ENCODE data around the gene PBRM1.

Gene PBRM1

DNA sequence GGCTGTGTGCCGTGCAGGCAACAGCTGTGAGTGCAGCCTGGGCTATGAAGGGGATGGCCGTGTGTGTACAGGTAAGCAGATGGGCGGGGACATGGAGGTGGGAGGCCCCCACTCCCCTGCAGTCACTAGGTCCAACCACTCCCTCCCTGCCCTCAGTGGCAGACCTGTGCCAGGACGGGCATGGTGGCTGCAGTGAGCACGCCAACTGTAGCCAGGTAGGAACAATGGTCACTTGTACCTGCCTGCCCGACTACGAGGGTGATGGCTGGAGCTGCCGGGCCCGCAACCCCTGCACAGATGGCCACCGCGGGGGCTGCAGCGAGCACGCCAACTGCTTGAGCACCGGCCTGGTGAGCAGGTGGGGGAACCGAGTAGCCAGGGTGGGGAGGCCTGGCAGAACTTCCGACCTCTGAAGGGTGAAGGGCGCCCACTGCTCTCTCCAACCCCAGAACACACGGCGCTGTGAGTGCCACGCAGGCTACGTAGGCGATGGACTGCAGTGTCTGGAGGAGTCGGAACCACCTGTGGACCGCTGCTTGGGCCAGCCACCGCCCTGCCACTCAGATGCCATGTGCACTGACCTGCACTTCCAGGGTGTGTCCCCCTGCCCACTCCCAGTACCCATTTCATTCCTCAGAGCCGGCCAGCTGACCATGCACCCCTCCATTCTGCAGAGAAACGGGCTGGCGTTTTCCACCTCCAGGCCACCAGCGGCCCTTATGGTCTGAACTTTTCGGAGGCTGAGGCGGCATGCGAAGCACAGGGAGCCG, 163.6 kb downstream of the PBRM1 start:
- no peak for DNase-seq

DNA sequence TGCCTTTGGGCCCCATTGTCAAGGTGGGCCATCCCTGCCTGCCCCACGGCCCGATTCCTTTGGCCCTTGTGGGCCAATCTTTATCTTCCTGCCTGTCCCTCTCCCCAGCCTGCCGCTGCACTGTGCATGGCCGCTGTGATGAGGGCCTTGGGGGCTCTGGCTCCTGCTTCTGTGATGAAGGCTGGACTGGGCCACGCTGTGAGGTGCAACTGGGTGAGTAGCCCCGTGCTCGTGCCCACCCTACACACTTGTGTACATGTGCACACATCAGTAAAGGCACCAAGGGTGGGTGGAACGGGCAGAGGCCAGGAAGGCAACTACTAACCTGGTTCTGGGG, 164.3 kb downstream of the PBRM1 start:
- DNase-seq: no peak

DNA sequence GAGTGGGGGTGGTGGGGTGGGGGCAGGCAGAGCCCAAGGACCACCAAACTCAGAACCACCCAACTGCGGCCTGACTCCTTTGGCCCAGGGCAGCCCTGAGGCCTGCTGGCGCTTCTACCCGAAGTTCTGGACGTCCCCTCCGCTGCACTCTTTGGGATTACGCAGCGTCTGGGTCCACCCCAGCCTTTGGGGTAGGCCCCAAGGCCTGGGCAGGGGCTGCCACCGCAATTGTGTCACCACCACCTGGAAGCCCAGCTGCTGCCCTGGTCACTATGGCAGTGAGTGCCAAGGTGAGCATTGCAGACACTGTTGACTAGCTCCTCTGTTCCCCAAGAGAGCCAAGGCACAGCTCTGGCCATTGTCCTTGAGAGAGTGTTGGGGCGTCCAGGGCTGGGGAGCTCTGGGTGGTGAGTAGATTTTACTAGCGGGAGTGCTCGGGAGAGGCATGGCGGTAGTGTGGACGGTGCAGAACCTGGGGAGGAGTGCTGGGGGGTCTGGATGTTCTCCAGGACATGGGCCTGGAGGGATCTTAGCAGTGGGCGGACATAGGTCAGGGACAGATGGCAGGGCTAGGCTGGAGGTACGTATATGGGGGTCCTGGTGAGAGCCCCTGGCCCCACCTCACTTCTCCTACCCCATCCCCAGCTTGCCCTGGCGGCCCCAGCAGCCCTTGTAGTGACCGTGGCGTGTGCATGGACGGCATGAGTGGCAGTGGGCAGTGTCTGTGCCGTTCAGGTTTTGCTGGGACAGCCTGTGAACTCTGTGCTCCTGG, 164.8 kb downstream of the PBRM1 start:
- no peak for DNase-seq

DNA sequence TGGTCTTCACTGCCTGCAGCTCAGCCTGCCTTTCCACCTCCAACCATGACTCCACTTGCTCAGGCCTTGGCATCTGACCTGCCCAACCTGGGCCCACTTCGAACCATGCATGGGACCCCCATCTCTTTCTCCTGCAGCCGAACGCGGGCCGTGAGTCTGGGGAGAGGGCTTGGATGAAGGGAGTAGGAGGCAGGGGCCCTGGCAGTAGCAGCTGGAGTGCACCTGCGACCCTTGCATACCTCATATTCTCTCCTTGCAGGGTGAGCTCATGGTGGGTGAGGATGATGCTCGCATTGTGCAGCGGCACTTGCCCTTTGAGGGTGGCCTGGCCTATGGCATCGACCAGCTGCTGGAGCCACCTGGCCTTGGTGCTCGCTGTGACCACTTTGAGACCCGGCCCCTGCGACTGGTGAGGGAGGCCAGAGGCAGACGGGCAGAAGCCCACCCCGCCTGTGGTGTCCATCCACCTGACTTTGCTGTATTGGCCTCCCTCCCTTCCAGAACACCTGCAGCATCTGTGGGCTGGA, 165.5 kb downstream of the PBRM1 start:
- DNase-seq: no peak

DNA sequence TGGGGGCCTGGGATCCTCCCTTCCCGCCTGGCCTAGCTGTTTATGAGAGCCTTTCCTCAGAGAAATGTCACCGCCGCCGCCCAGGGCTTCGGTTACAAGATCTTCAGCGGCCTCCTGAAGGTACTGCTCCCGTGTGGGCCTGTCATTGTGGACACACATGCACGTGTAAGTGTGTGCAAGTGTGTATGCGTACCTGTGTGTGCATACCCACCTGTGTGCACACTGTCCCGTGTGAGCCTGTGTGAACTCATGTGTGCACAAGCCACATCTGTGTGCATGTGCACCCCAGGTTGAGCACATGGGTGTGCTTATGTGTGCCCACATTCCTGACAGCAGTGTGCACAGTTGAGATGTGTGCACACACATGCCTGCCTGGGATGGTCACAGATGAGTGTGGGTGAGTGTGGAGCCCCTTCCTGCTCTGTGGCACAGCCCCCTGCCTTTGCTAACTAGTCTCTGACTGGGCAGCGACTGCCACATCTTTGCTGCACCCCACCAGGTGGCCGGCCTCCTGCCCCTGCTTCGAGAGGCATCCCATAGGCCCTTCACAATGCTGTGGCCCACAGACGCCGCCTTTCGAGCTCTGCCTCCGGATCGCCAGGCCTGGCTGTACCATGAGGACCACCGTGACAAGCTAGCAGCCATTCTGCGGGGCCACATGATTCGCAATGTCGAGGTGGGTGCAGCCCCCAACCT, 166.1 kb downstream of the PBRM1 start:
- DNase-seq: no peak

DNA sequence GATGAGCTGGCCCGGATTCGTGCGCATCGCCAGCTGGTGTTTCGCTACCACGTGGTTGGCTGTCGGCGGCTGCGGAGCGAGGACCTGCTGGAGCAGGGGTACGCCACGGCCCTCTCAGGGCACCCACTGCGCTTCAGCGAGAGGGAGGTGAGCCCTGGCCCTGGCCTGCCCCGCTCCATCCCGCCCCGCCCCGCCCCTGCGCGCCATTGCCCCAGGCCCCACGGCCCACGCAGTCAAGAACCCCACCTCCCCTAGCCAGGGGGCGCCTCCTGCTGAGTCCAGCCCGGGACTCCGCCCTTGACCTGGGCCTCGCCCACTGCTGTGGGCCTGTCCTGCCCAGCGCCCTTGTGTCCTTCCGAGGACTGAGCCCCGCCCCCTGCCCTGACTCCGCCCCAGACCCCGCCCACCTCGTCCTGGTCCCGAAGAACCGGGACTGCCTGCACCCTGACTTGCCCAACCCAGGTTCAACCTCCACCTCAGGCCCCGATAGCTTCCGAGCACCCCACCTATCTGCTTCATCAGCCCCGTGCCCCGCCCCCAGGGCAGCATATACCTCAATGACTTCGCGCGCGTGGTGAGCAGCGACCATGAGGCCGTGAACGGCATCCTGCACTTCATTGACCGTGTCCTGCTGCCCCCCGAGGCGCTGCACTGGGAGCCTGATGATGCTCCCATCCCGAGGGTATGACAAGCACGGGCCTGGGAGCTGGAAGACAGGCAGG, 166.8 kb downstream of the PBRM1 start:
- DNase-seq: no peak

DNA sequence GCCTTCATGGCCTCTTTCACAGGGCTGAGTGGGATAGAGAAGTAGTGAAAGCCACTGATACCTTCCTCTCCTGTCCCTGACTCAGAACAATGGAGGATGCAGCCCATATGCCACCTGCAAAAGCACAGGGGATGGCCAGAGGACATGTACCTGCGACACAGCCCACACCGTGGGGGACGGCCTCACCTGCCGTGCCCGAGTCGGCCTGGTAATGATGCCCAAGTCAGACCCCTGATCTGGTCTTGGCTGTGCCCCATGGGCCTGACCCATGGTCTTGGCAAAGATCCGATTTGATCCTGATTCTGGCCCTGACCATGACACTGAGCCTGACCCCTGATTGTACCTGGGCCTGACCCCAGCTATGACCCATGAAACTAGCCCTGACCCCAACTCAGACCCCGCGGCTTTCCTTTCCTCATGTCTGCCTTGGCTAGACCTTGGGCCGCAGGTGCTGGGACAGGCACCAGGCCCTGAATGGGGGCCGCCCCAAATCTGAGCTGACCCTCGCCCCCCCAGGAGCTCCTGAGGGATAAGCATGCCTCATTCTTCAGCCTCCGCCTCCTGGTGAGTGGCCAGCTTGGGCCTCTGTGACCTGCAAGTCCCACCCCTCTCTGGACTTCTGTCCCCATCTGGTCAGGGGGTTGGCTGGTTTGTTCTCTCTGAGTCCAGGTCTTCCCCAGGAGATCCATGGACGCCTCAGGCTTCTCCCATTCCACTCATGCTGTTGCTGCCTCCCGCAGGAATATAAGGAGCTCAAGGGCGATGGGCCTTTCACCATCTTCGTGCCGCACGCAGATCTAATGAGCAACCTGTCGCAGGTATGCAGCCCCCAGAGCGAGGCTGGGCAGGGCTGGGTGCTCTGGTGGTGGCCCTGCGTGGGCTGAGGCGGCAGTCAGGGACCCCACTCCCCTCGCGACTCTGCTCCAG, 167.7 kb downstream of the PBRM1 start:
- no peak for DNase-seq

DNA sequence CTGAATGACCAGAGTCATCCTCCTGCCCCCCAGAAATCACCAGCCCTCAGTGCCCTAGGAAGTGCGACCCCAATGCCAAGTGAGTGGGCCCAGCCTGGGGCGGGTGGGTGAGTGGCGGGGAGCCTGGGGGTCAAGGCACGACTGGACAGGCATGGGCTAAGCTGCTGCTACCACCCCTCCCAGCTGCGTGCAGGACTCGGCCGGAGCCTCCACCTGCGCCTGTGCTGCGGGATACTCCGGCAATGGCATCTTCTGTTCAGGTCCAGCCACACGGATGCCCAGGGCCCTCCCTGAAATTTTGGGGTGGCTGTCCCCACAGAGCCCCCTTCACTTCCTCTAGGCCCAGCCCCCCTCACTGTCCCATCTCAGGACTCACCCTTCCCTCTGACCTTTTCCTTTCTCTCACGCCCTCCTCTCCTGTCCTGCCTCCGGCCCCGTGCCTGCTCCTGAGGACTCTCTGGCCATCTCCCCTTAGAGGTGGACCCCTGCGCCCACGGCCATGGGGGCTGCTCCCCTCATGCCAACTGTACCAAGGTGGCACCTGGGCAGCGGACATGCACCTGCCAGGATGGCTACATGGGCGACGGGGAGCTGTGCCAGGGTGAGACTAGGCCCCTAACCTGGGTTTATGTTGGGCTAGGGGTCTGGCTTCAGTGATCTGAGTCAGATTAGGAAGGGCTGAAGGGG, 169.1 kb downstream of the PBRM1 start:
- DNase-seq: no peak

DNA sequence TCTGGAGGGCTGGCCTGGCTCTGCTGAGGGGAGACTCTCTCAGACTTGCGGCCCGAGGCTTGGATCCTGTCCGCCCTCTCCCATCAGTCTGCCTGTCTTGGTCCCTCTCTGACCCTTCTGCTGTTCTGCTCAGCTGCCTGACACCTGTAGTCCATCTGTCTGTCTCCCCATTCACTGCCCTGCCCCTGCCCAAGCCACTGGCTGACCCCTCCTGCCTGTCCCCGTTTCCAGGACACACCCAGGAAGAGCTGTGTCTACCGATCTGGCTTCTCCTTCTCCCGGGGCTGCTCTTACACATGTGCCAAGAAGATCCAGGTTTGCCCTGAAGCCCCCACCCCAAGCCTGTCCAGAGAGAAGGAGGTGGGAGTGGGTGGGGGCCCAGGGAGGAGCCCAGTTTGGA, 170.5 kb downstream of the PBRM1 start:
- no peak for DNase-seq

DNA sequence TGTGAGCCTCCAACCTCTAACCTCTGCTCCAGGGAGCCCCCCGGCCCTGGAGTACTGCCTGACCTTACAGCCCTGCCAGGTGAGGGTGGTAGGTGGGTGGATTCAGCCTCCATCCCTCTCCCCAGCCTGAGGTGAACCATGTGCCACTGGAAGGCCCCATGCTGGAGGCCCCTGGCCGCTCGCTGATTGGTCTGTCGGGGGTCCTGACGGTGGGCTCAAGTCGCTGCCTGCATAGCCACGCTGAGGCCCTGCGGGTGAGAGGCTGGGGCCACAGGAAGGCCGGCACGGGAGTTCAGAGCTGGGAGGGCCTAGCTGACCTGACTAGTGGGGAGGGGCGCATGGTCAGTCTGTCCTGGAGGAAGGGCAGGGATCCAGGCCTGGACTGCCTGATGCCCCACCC, 171.1 kb downstream of the PBRM1 start:
- DNase-seq: no peak

DNA sequence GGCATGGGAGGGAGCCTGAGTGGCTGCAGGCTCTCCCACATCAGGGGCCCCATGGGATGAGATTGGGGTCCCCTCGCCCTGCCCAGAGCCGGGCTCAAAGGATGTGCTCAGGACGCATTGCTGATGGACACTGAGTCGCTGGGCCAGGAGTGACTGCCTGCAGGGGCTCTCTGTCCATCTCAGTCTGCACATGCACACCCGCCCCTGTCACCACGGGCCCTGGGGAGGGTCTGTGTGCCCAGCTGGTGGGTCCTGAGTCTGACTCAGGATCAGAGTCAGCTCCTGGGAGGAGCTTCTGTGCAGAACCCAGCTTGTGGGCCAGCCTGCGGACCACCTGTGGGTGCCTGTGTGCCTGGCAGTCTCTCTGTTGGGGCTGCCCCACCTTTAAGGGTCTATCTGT, 172.4 kb downstream of the PBRM1 start:
- no peak for DNase-seq

DNA sequence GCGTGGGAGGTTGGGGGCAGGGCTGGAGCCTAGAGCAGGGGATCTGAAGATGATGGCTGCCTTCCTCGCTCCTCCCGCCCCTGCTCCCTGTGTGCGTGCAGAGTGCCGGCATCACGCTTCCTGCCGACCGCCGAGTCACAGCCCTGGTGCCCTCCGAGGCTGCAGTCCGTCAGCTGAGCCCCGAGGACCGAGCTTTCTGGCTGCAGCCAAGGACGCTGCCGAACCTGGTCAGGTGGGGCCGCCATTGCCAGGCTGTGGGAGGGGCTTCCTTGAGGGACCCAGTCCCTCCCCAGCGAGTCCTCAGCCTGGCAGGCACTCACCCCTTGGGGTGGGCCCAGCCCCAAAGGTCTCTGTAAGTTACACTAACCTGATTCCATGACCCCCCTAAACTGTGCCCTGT, 173.0 kb downstream of the PBRM1 start:
- DNase-seq: no peak

DNA sequence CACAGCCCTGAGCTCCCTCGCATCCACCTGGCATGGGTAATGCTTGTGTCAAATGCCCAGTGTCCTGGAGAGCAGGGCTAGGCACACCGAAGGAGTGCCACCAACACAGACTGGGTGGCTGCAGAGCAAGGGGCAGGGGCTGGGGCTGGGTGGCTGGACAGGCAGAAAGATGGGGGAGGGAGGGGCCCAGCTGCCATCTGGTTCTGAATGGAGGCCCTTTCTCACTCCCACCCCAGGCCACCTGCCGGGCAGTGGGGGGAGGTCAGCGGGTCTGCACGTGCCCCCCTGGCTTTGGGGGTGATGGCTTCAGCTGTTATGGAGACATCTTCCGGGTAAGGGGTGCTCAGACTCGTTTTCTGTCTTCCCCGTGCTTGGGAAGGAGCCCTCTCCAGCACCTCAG, 173.6 kb downstream of the PBRM1 start:
- no peak for DNase-seq

DNA sequence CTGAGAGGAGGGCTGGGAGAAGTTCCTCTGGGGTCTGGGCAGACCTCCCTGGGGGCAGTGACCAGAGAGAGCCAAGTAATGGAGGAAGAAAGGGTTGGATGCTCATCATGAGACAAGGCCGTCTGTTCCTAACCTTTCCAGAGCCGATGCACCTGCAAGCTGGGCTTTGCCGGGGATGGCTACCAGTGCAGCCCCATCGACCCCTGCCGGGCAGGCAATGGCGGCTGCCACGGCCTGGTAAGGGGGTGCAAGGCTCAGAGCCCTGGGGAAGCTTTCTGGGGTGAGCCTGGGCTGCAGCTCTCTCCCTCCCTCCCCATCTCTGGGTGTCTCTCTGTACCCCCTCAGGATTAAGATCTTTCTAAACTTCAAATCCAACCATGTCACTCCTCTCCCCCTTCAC, 174.2 kb downstream of the PBRM1 start:
- DNase-seq: no peak

DNA sequence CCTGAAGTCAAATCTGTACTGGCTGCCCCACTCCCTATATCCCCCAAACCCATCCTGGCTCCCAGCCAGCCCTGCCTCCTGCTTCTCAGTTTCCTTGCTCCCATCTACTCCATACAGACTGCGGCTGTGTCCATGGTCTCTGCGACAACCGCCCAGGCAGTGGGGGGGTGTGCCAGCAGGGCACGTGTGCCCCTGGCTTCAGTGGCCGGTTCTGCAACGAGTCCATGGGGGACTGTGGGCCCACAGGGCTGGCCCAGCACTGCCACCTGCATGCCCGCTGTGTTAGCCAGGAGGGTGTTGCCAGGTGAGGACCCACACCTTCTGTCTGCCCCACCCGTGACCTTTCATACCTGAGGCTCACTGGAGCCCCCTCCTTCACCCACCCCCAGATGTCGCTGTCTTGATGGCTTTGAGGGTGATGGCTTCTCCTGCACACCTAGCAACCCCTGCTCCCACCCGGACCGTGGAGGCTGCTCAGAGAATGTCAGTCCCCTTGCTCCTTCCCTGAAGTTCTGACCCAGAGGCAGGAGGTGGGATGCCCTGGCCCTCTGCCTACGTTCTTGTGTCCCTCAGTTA, 175.9 kb downstream of the PBRM1 start:
- no peak for DNase-seq

DNA sequence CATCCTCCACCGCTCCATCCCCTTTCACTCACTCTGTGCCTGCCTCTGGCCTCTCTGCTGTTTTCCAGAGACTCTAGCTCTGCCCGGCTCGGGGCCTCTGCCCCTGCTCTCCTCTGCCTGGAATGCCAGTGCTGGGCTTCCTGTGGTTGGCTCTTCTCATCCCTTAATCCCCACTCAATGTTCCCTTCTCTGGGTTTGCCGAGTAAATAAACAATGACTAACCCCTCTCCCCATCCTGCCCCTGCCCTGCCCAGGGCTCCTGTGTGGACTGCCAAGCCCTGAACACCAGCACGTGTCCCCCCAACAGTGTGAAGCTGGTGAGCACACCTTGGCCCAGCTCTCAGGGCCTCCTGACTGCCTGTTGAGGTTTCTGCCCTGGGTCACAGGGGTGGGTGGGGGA, 178.4 kb downstream of the PBRM1 start:
- no peak for DNase-seq

DNA sequence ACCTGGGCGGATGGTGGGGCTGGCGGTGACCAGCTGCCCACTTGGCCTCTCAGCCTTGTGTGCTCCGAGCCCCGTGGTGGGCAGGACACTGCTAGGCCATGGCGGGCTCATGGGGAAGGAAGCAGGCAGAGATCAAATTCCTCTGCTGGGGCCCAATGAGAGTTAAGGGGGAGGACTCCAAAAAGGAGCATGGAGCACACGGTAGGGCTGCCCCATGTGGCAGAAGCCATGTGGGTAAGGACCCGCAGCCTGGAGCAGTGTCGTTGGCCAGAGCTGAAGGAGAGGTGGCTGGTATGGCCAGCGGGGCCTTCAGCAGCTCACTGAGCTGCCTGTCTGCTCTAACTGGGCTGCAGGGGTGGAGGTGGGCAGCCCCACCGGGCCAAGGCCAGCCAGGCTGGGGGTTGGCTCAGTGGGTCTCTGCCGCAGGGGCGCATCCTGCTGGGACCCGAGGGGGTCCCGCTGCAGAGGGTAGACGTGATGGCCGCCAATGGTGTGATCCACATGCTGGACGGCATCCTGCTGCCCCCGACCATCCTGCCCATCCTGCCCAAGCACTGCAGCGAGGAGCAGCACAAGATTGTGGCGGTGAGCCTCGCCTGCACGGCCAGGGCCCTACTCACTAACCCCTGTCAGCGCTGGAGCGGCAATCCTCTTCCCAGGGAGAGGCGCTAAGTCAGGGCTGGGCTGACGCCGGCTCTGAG, 179.3 kb downstream of the PBRM1 start:
- no peak for DNase-seq

DNA sequence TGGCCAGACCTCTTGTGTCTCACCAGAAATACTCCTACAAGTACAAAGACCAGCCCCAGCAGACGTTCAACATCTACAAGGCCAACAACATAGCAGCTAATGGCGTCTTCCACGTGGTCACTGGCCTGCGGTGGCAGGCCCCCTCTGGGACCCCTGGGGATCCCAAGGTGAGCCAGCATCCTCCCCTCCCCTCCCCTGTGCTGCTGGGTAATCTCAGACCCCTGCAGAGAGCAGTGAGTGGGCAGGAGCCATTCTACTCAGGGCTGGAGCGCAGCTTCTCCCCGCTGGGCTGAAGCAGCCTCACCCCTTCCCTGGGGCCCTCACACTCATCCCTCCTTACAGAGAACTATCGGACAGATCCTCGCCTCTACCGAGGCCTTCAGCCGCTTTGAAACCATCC, 180.7 kb downstream of the PBRM1 start:
- no peak for DNase-seq

DNA sequence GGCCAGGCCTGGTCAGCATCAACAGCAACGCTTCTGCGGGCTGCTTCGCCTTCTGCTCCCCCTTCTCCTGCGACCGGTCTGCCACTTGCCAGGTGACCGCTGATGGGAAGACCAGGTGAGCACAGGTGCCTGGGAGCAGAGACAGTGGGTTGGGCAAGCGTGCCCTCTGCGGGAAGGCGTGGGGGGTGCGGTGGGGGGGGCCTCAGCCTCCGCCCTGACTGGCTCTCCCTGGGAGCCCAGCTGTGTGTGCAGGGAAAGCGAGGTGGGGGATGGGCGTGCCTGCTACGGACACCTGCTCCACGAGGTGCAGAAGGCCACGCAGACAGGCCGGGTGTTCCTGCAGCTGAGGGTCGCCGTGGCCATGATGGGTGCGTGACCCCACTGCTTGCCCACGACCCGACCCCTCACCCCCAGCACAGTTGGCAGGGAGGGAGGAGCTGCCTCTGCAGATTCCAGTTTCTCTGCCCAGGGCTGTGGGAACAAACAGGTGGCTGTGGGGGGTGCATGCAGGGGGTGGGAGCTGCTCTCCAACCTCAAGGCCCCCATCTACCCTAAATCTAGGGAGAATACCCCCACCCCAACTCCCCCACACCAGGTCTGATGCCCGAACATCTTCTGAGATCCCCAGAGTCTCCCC, 181.8 kb downstream of the PBRM1 start:
- DNase-seq: no peak

DNA sequence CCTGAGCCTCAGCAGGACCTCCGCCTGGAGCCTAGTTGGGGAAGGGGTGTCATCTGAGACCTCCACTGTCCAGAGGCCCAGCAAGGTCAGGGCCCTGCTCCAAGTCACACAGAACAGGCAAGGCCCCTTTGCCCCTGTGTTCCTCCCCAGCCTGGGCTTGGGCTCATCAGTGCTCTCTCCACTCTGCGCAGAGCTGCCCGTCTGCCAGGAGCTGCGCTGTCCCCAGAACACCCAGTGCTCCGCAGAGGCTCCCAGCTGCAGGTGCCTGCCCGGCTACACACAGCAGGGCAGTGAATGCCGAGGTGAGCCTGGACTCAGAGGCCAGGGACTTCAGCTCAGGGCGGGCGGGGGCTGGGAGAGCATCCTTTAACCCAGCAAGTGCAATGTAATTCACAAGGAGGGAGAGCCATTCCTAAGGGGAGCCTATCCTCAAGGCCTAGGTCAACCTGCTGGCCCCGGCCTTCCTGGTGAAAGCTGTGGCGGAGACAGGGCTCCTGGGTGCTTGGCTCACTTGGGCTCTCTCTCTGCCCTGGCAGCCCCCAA, 182.8 kb downstream of the PBRM1 start:
- no peak for DNase-seq
